SK-N-SH (cell line): Measurements from ENCODE around the gene TP53BP2. TPM values are rescaled to one million over a fixed set of nuclear protein-coding genes. Genes with fewer than 3 reads are reported as not detected.

Experiments used
- CTCF ChIA-PET: fragments of 300-600, 350-600 bp; formaldehyde crosslinking; extraction: SDS; loops from one replicate; lab custom pipeline; 2021; lab: Yijun Ruan, JAX
- POLR2A ChIA-PET: fragments of 350-600 bp; sonication (Branson Sonifier 250); formaldehyde crosslinking; extraction: SDS; loops from one replicate; lab custom pipeline; 2020; ENCODE audit warnings: antibody characterized with exemption, inconsistent platforms; lab: Yijun Ruan, JAX
- DNase-seq: peaks from one replicate; pipeline ENCODE4 v3.0.0; 2012
- H2AFZ ChIP-seq: fragments of 200-600 bp; sonication (generic); 2 replicates; pipeline ENCODE4 v1.8.1; 2016; ENCODE audit warnings: antibody characterized with exemption, mild to moderate bottlenecking, low read depth
- H3F3A ChIP-seq: fragments of 200-600 bp; sonication (generic); replicated peaks from 2 replicates; pipeline ENCODE3; 2016; ENCODE audit warnings: antibody characterized with exemption, mild to moderate bottlenecking; ENCODE audit not compliant: insufficient read depth
- H3K27ac ChIP-seq, 2 experiments: fragments of 200-500 bp in 1 of 2; fragments of 200-600 bp in 1 of 2; sonication (Bioruptor generic) in 1 of 2; sonication (generic), shearing (Covaris generic) in 1 of 2; 2 replicates each; pipeline versions ENCODE4 v1.5.1 to v1.6.1; 2014 to 2016; ENCODE audit warnings: low read depth in 2 of 2, inconsistent platforms in 1 of 2, low read length in 1 of 2, mild to moderate bottlenecking in 1 of 2, mixed read lengths in 1 of 2
- H3K27me3 ChIP-seq: fragments of 200-600 bp; sonication (generic), shearing (Covaris generic); 2 replicates; pipeline ENCODE4 v1.6.1; 2016; ENCODE audit warnings: mixed run types; ENCODE audit not compliant: insufficient read depth
- H3K36me3 ChIP-seq, 2 experiments: fragments of 200-500 bp in 1 of 2; fragments of 200-600 bp in 1 of 2; sonication (Bioruptor generic) in 1 of 2; sonication (generic) in 1 of 2; replicated peaks in 1 of 2; 2 replicates each; pipeline versions ENCODE3 to v1.5.1; 2014 to 2016; ENCODE audit warnings: low read length in 1 of 2, mild to moderate bottlenecking in 1 of 2; ENCODE audit not compliant: insufficient read depth in 2 of 2, control insufficient read depth in 1 of 2
- H3K4me1 ChIP-seq, 2 experiments: fragments of 200-500 bp in 1 of 2; fragments of 200-600 bp in 1 of 2; sonication (Bioruptor generic) in 1 of 2; sonication (generic), shearing (Covaris generic) in 1 of 2; 2 replicates each; pipeline versions ENCODE4 v1.5.1 to v1.6.1; 2014 to 2016; ENCODE audit warnings: low read depth in 1 of 2, low read length in 1 of 2, mixed run types in 1 of 2; ENCODE audit not compliant: insufficient read depth in 2 of 2, control insufficient read depth in 1 of 2
- H3K4me2 ChIP-seq: fragments of 200-600 bp; sonication (generic), shearing (Covaris generic); 2 replicates; pipeline ENCODE4 v1.6.1; 2017; ENCODE audit warnings: mixed run types
- H3K4me3 ChIP-seq, 2 experiments: fragments of 200-500 bp in 1 of 2; fragments of 200-600 bp in 1 of 2; sonication (Bioruptor generic) in 1 of 2; sonication (generic), shearing (Covaris generic) in 1 of 2; 2 replicates each; pipeline versions ENCODE4 v1.5.1 to v1.8.1; 2014 to 2016; ENCODE audit warnings: low read depth in 2 of 2, inconsistent platforms in 1 of 2, low read length in 1 of 2, mild to moderate bottlenecking in 1 of 2, mixed read lengths in 1 of 2, moderate library complexity in 1 of 2
- H3K79me2 ChIP-seq: fragments of 200-600 bp; sonication (generic); 2 replicates; pipeline ENCODE4 v1.8.1; 2017; ENCODE audit warnings: mild to moderate bottlenecking; ENCODE audit not compliant: insufficient read depth
- H3K9ac ChIP-seq: fragments of 200-600 bp; sonication (generic); 2 replicates; pipeline ENCODE4 v1.6.1; 2017; ENCODE audit warnings: mixed run types
- H3K9me2 ChIP-seq: fragments of 200-600 bp; sonication (generic); 2 replicates; pipeline ENCODE4 v1.6.1; 2017; ENCODE audit warnings: mixed run types
- H3K9me3 ChIP-seq: fragments of 200-600 bp; sonication (generic); 2 replicates; pipeline ENCODE4 v1.6.1; 2017; ENCODE audit warnings: mixed run types, mild to moderate bottlenecking, moderate library complexity
- H4K20me1 ChIP-seq: fragments of 200-600 bp; sonication (generic); 2 replicates; pipeline ENCODE4 v1.6.1; 2017; ENCODE audit warnings: mild to moderate bottlenecking, mixed run types; ENCODE audit not compliant: insufficient read depth
- CHD2 ChIP-seq: fragments of 150-350 bp; IDR thresholded peaks from 2 replicates; pipeline ENCODE4 v1.6.1; 2018; ENCODE audit warnings: low read length; ENCODE audit not compliant: partially characterized antibody
- EP300 ChIP-seq, 2 experiments: IDR thresholded peaks; 2 replicates each; pipeline versions ENCODE4 v1.4.0 to v1.6.1; 2012; ENCODE audit warnings: borderline replicate concordance in 1 of 2, low read depth in 1 of 2, low read length in 1 of 2
- FOSL2 ChIP-seq: IDR thresholded peaks from 2 replicates; pipeline ENCODE4 v1.4.0; 2012; ENCODE audit warnings: low read depth, mild to moderate bottlenecking, moderate library complexity, borderline replicate concordance
- FOXM1 ChIP-seq: IDR thresholded peaks from 2 replicates; pipeline ENCODE4 v1.4.0; 2012; ENCODE audit warnings: low read depth, mild to moderate bottlenecking
- IRF3 ChIP-seq: fragments of 150-350 bp; IDR thresholded peaks from 2 replicates; pipeline ENCODE4 v1.6.1; 2016; ENCODE audit warnings: mild to moderate bottlenecking, low read depth, low read length
- JUND ChIP-seq: IDR thresholded peaks from 2 replicates; pipeline ENCODE4 v1.4.0; 2012
- MAX ChIP-seq: IDR thresholded peaks from 2 replicates; pipeline ENCODE4 v1.4.0; 2012; ENCODE audit warnings: low read depth
- MEF2A ChIP-seq: IDR thresholded peaks from 2 replicates; pipeline ENCODE4 v1.4.0; 2012; ENCODE audit warnings: low read depth, borderline replicate concordance
- MXI1 ChIP-seq: IDR thresholded peaks from 2 replicates; pipeline ENCODE4 v1.6.1; 2012; ENCODE audit warnings: mild to moderate bottlenecking, low read depth, low read length, improper control_type of control experiment
- NFIC ChIP-seq: IDR thresholded peaks from 2 replicates; pipeline ENCODE4 v1.4.0; 2012; ENCODE audit warnings: borderline replicate concordance
- NRF1 ChIP-seq: IDR thresholded peaks from 2 replicates; pipeline ENCODE4 v1.6.1; 2012; ENCODE audit warnings: low read depth, mild to moderate bottlenecking, low read length
- POLR2AphosphoS5 ChIP-seq: IDR thresholded peaks from 2 replicates; pipeline ENCODE4 v1.6.1; 2012; ENCODE audit warnings: low read depth, low read length
- RAD21 ChIP-seq: IDR thresholded peaks from 2 replicates; pipeline ENCODE4 v1.6.1; 2012; ENCODE audit warnings: mild to moderate bottlenecking, low read length
- RCOR1 ChIP-seq: fragments of 150-350 bp; IDR thresholded peaks from 2 replicates; pipeline ENCODE4 v1.6.1; 2017; ENCODE audit warnings: antibody characterized with exemption, low read length
- RFX5 ChIP-seq: IDR thresholded peaks from 2 replicates; pipeline ENCODE4 v1.6.1; 2012; ENCODE audit warnings: mild to moderate bottlenecking, improper control_type of control experiment, low read length
- RXRA ChIP-seq: IDR thresholded peaks from 2 replicates; pipeline ENCODE4 v1.4.0; 2012; ENCODE audit warnings: low read depth, mild to moderate bottlenecking, borderline replicate concordance
- SIN3A ChIP-seq: IDR thresholded peaks from 2 replicates; pipeline ENCODE4 v1.6.1; 2012; ENCODE audit warnings: low read depth, mild to moderate bottlenecking, low read length, moderate library complexity, borderline replicate concordance
- SMC3 ChIP-seq: IDR thresholded peaks from 2 replicates; pipeline ENCODE4 v1.6.1; 2012; ENCODE audit warnings: low read depth, low read length, improper control_type of control experiment
- TAF1 ChIP-seq: IDR thresholded peaks from 2 replicates; pipeline ENCODE4 v1.6.1; 2012; ENCODE audit warnings: low read depth, mild to moderate bottlenecking, low read length, moderate library complexity, borderline replicate concordance
- TCF12 ChIP-seq: IDR thresholded peaks from 2 replicates; pipeline ENCODE4 v1.4.0; 2012
- TEAD4 ChIP-seq: IDR thresholded peaks from 2 replicates; pipeline ENCODE4 v1.4.0; 2012; ENCODE audit warnings: mild to moderate bottlenecking, borderline replicate concordance; ENCODE audit not compliant: insufficient read depth
- USF1 ChIP-seq: IDR thresholded peaks from 2 replicates; pipeline ENCODE4 v1.4.0; 2012; ENCODE audit warnings: low read depth, borderline replicate concordance
- YY1 ChIP-seq: IDR thresholded peaks from 2 replicates; pipeline ENCODE4 v1.4.0; 2012; ENCODE audit warnings: low read depth, mild to moderate bottlenecking
- ZBTB33 ChIP-seq: IDR thresholded peaks from 2 replicates; pipeline ENCODE4 v1.4.0; 2012; ENCODE audit warnings: low read depth, borderline replicate concordance
- WGBS: methylation state at CpG from one replicate; pipeline ENCODE4 v1.1.6; 2017; ENCODE audit warnings: low lambda C conversion rate; 5-methylcytosine and 5-hydroxymethylcytosine counted together
- polyA plus RNA-seq, 3 experiments: library from polyadenylated mRNA; depleted of rRNA; stranded (reverse); fragments of >200 nt; gene quantifications; 2 replicates each; pipeline ENCODE4 v1.2.3, GENCODE V29; 2012

The TP53BP2 gene
- polyA plus RNA-seq, 1 of the 3 experiments (the other 2 are of a cell fraction) = 11.4 TPM

GRCh38 chr1:223758734-223759133 is 87.0 kb downstream of the TP53BP2 start:
- Histone ChIP-seq H3K9me3 (no peaks in the 10 kb centered on the region), H2AFZ (no peak overlapping the region), H3K27me3 (no peaks in the 10 kb centered on the region), H3K4me1 (no peaks in the 10 kb centered on the region), H4K20me1 (no peaks in the 10 kb centered on the region), H3K9ac (no peak overlapping the region), H3K36me3 (peaks cover 68 to 84% of the 10 kb centered on the region in 2 experiments), H3F3A (peaks cover 7% of the 10 kb centered on the region), H3K27ac (no peak overlapping the region), H3K4me2 (no peak overlapping the region), H3K4me3 (no peak overlapping the region), H3K9me2 (no peaks in the 10 kb centered on the region), H3K79me2 (no peaks in the 10 kb centered on the region)
- 97% methylated on average over 9 of the region's 9 CpGs for WGBS
- no peak for DNase-seq
- CTCF ChIA-PET = interaction anchor here (1.0 to 1.3 kb wide), 2 partner anchors 10 to 63 kb away, joined by 3 to 10 read pairs; no protein-coding TSS in a partner anchor
- POLR2A ChIA-PET = no interaction called here
- TF ChIP-seq JUND = no peak
- no peak for TF ChIP-seq IRF3
- no peak for TF ChIP-seq TCF12
- no peak for TF ChIP-seq RAD21
- no peak for TF ChIP-seq MAX
- TF ChIP-seq POLR2AphosphoS5 = no peak
- no peak for TF ChIP-seq MXI1
- no peak for TF ChIP-seq RCOR1
- TF ChIP-seq SIN3A = no peak
- TF ChIP-seq YY1 = no peak
- no peak for TF ChIP-seq FOSL2
- TF ChIP-seq NFIC = no peak
- TF ChIP-seq MEF2A = no peak
- no peak for TF ChIP-seq FOXM1
- no peak for TF ChIP-seq EP300 (IDR thresholded peaks at IDR 0.05; ENCODE audit: borderline replicate concordance in 1 of 2, low read depth in 1 of 2, low read length in 1 of 2)
- TF ChIP-seq CHD2 = no peak
- no peak for TF ChIP-seq RFX5
- TF ChIP-seq TAF1 = no peak

- Histone ChIP-seq H3K27ac (no peak overlapping the region), H2AFZ (no peak overlapping the region), H3K9ac (no peak overlapping the region), H3K36me3 (peaks cover 76 to 84% of the 10 kb centered on the region in 2 experiments), H3K9me2 (no peaks in the 10 kb centered on the region), H3K4me2 (no peak overlapping the region), H3F3A (peaks cover 3% of the 10 kb centered on the region), H3K79me2 (no peaks in the 10 kb centered on the region), H3K4me1 (no peaks in the 10 kb centered on the region), H4K20me1 (no peaks in the 10 kb centered on the region), H3K9me3 (no peaks in the 10 kb centered on the region), H3K27me3 (no peaks in the 10 kb centered on the region), H3K4me3 (no peak overlapping the region)
- 94% methylated on average over 20 of the region's 20 CpGs for WGBS
- POLR2A ChIA-PET = no interaction called here
- no peak for DNase-seq
- CTCF ChIA-PET = interaction anchor here (0.7 to 1.3 kb wide), 2 partner anchors 8 to 60 kb away, joined by 3 to 10 read pairs; no protein-coding TSS in a partner anchor
- TF ChIP-seq TEAD4 = no peak
- TF ChIP-seq NRF1 = no peak
- no peak for TF ChIP-seq USF1
- TF ChIP-seq RXRA = no peak
- TF ChIP-seq SMC3 = no peak
- no peak for TF ChIP-seq JUND
- TF ChIP-seq IRF3 = no peak
- no peak for TF ChIP-seq SIN3A
- TF ChIP-seq ZBTB33 = no peak
Measured at GRCh38 chr1:223756806-223757700, 88.7 kb downstream of the TP53BP2 start.
